Activated naive CD4-positive, alpha-beta T cell treated with anti-CD3 and anti-CD28 coated beads for 36 hours (primary cell): Measurements from ENCODE around the gene CSNK1G2. TPM values are rescaled to one million over a fixed set of nuclear protein-coding genes. Genes with fewer than 3 reads are reported as not detected.

Experiments
- CTCF ChIA-PET: fragments of 350-600 bp; sonication (Branson Sonifier 250); formaldehyde crosslinking; loops from one replicate; lab custom pipeline; 2021; ENCODE audit warnings: antibody characterized with exemption; lab: Charles Lee
- DNase-seq: peaks from one replicate; pipeline ENCODE4 v3.0.0-alpha.2; 2020
- H3K27ac Mint-ChIP-seq: one replicate; pipeline ENCODE4 v1.8.0; 2021; ENCODE audit warnings: mild to moderate bottlenecking, mixed read lengths
- H3K27me3 Mint-ChIP-seq: one replicate; pipeline ENCODE4 v1.8.0; 2021; ENCODE audit warnings: low read depth, mixed read lengths
- H3K36me3 Mint-ChIP-seq: one replicate; pipeline ENCODE4 v1.8.0; 2021; ENCODE audit warnings: low read depth, mixed read lengths
- H3K4me1 Mint-ChIP-seq: one replicate; pipeline ENCODE4 v1.8.0; 2021; ENCODE audit warnings: low read depth, mixed read lengths
- H3K4me3 Mint-ChIP-seq: one replicate; pipeline ENCODE4 v1.8.0; 2021; ENCODE audit warnings: mild to moderate bottlenecking, moderate library complexity, mixed read lengths
- H3K9me3 Mint-ChIP-seq: one replicate; pipeline ENCODE4 v1.8.0; 2021; ENCODE audit warnings: mixed read lengths
- intact Hi-C: fragments of 100-400 bp; cut with micrococcal nuclease; formaldehyde crosslinking; loops from one replicate; pipeline ENCODE4 v1.15.1; 2023
- total RNA-seq, 2 experiments: library from RNA; stranded (reverse); gene quantifications; one replicate each; pipeline ENCODE4 v1.2.3, GENCODE V29; 2021

CSNK1G2 gene
- total RNA-seq, 2 experiments from 2014 or later = 50.6 to 51.0 TPM

GRCh38 chr19:1921825-1922224 lies 19.1 kb upstream of the CSNK1G2 start:
- intact Hi-C loops = no loop called here
- no peaks in the 10 kb centered on the region for H3K27me3 Mint-ChIP-seq
- CTCF ChIA-PET = no interaction called here
- peaks cover 5% of the 10 kb centered on the region for H3K4me1 Mint-ChIP-seq
- no peak overlapping the region for H3K27ac Mint-ChIP-seq
- no peak for DNase-seq
- no peak overlapping the region for H3K4me3 Mint-ChIP-seq
- H3K9me3 Mint-ChIP-seq = no peaks in the 10 kb centered on the region
- H3K36me3 Mint-ChIP-seq = peaks cover 5% of the 10 kb centered on the region

GRCh38 chr19:1922803-1923202 lies 18.2 kb upstream of the CSNK1G2 start:
- no peak for DNase-seq
- H3K4me1 Mint-ChIP-seq = peaks cover 8% of the 10 kb centered on the region
- H3K36me3 Mint-ChIP-seq = peaks cover 5% of the 10 kb centered on the region
- no peaks in the 10 kb centered on the region for H3K27me3 Mint-ChIP-seq
- no peak overlapping the region for H3K4me3 Mint-ChIP-seq
- intact Hi-C loops = no loop called here
- H3K27ac Mint-ChIP-seq = no peak overlapping the region
- H3K9me3 Mint-ChIP-seq = no peaks in the 10 kb centered on the region
- CTCF ChIA-PET = interaction anchor here (0.6 kb wide), 1 partner anchor 550 kb away, joined by 3 read pairs; no protein-coding TSS in a partner anchor

GRCh38 chr19:1923319-1923718 lies 17.7 kb upstream of the CSNK1G2 start:
- CTCF ChIA-PET = interaction anchor here (0.6 to 1.0 kb wide), 3 partner anchors 26 to 549 kb away, joined by 3 to 4 read pairs (median 3); no protein-coding TSS in a partner anchor
- Mint-ChIP-seq H3K9me3 (no peaks in the 10 kb centered on the region), H3K4me1 (peaks cover 10% of the 10 kb centered on the region), H3K4me3 (no peak overlapping the region), H3K27ac (peak overlapping the region; percentile 75), H3K27me3 (no peaks in the 10 kb centered on the region), H3K36me3 (peaks cover 5% of the 10 kb centered on the region)
- peak; percentile 74 for DNase-seq
- intact Hi-C loops = no loop called here

GRCh38 chr19:1924320-1924961 lies 16.5 kb upstream of the CSNK1G2 start:
- Mint-ChIP-seq H3K36me3 (peaks cover 2% of the 10 kb centered on the region), H3K4me1 (peaks cover 15% of the 10 kb centered on the region), H3K27me3 (no peaks in the 10 kb centered on the region), H3K9me3 (no peaks in the 10 kb centered on the region), H3K4me3 (no peak overlapping the region), H3K27ac (no peak overlapping the region)
- CTCF ChIA-PET = interaction anchor here (0.5 to 1.0 kb wide), 3 partner anchors 27 to 229 kb away, joined by 3 to 4 read pairs (median 3); no protein-coding TSS in a partner anchor
- intact Hi-C loops = no loop called here
- no peak for DNase-seq

GRCh38 chr19:1925544-1925943 lies 15.4 kb upstream of the CSNK1G2 start:
- Mint-ChIP-seq H3K4me3 (no peak overlapping the region), H3K27me3 (no peaks in the 10 kb centered on the region), H3K4me1 (peaks cover 24% of the 10 kb centered on the region), H3K36me3 (peaks cover 2% of the 10 kb centered on the region), H3K27ac (no peak overlapping the region), H3K9me3 (no peaks in the 10 kb centered on the region)
- intact Hi-C loops = no loop called here
- CTCF ChIA-PET = no interaction called here
- DNase-seq = no peak

- Mint-ChIP-seq H3K27me3 (no peaks in the 10 kb centered on the region), H3K9me3 (peaks cover 10% of the 10 kb centered on the region), H3K4me3 (peak overlapping the region; percentile 65), H3K4me1 (peaks cover 18% of the 10 kb centered on the region), H3K36me3 (no peaks in the 10 kb centered on the region), H3K27ac (no peak overlapping the region)
- DNase-seq = peak; percentile 78
- CTCF ChIA-PET = interaction anchor here (0.7 to 1.9 kb wide), 11 partner anchors 8 to 168 kb away, joined by 3 to 10 read pairs (median 5); partner anchors contain the start of gene IZUMO4
- intact Hi-C loops = loop anchor here (1.0 kb wide), 2 partner anchors 13 to 140 kb away; no protein-coding TSS in a partner anchor
Measured at GRCh38 chr19:1929021-1929742, 11.8 kb upstream of the CSNK1G2 start.

- no peak for DNase-seq
- peaks cover 2% of the 10 kb centered on the region for H3K36me3 Mint-ChIP-seq
- peaks cover 14% of the 10 kb centered on the region for H3K9me3 Mint-ChIP-seq
- CTCF ChIA-PET = no interaction called here
- H3K4me1 Mint-ChIP-seq = peaks cover 18% of the 10 kb centered on the region
- intact Hi-C loops = no loop called here
- H3K4me3 Mint-ChIP-seq = no peak overlapping the region
- H3K27ac Mint-ChIP-seq = no peak overlapping the region
- no peaks in the 10 kb centered on the region for H3K27me3 Mint-ChIP-seq
Measured at GRCh38 chr19:1931445-1931844, 9.5 kb upstream of the CSNK1G2 start.

- CTCF ChIA-PET = no interaction called here
- intact Hi-C loops = no loop called here
- H3K27ac Mint-ChIP-seq = no peak overlapping the region
- no peaks in the 10 kb centered on the region for H3K27me3 Mint-ChIP-seq
- DNase-seq = no peak
- no peak overlapping the region for H3K4me3 Mint-ChIP-seq
- peaks cover 2% of the 10 kb centered on the region for H3K36me3 Mint-ChIP-seq
- peaks cover 14% of the 10 kb centered on the region for H3K9me3 Mint-ChIP-seq
- H3K4me1 Mint-ChIP-seq = peaks cover 18% of the 10 kb centered on the region
Measured at GRCh38 chr19:1932395-1932794, 8.6 kb upstream of the CSNK1G2 start.

- CTCF ChIA-PET = no interaction called here
Measured at GRCh38 chr19:1933244-1933643, 7.7 kb upstream of the CSNK1G2 start.

GRCh38 chr19:1933942-1934341 lies 7.0 kb upstream of the CSNK1G2 start:
- DNase-seq = no peak
- H3K36me3 Mint-ChIP-seq = peaks cover 2% of the 10 kb centered on the region
- intact Hi-C loops = no loop called here

More at GRCh38 chr19:1933244-1933643, 7.7 kb upstream of the CSNK1G2 start:
- Mint-ChIP-seq H3K27me3 (no peaks in the 10 kb centered on the region), H3K4me3 (no peak overlapping the region), H3K4me1 (peaks cover 14% of the 10 kb centered on the region), H3K27ac (no peak overlapping the region), H3K36me3 (peaks cover 2% of the 10 kb centered on the region), H3K9me3 (peaks cover 14% of the 10 kb centered on the region)
- intact Hi-C loops = no loop called here
- DNase-seq = no peak

GRCh38 chr19:1935484-1936208 lies 5.3 kb upstream of the CSNK1G2 start:
- Mint-ChIP-seq H3K4me1 (peaks cover 9% of the 10 kb centered on the region), H3K36me3 (peaks cover 2% of the 10 kb centered on the region), H3K27ac (no peak overlapping the region), H3K27me3 (no peaks in the 10 kb centered on the region), H3K9me3 (peaks cover 14% of the 10 kb centered on the region), H3K4me3 (no peak overlapping the region)
- CTCF ChIA-PET = interaction anchor here (0.6 to 1.3 kb wide), 2 partner anchors 8 to 9 kb away, joined by 3 to 4 read pairs; no protein-coding TSS in a partner anchor
- intact Hi-C loops = no loop called here
- DNase-seq = peak; percentile 30

More at GRCh38 chr19:1933942-1934341, 7.0 kb upstream of the CSNK1G2 start:
- no peak overlapping the region for H3K4me3 Mint-ChIP-seq
- peaks cover 14% of the 10 kb centered on the region for H3K9me3 Mint-ChIP-seq
- CTCF ChIA-PET = no interaction called here
- H3K4me1 Mint-ChIP-seq = peaks cover 13% of the 10 kb centered on the region
- H3K27ac Mint-ChIP-seq = no peak overlapping the region
- no peaks in the 10 kb centered on the region for H3K27me3 Mint-ChIP-seq

- peaks cover 14% of the 10 kb centered on the region for H3K9me3 Mint-ChIP-seq
- CTCF ChIA-PET = interaction anchor here (1.3 kb wide), 1 partner anchor 8 kb away, joined by 4 read pairs; no protein-coding TSS in a partner anchor
- intact Hi-C loops = no loop called here
- no peak overlapping the region for H3K27ac Mint-ChIP-seq
- no peak for DNase-seq
- H3K4me1 Mint-ChIP-seq = peaks cover 9% of the 10 kb centered on the region
- H3K4me3 Mint-ChIP-seq = no peak overlapping the region
- no peaks in the 10 kb centered on the region for H3K27me3 Mint-ChIP-seq
- H3K36me3 Mint-ChIP-seq = peaks cover 2% of the 10 kb centered on the region
Measured at GRCh38 chr19:1936430-1936829, 4.5 kb upstream of the CSNK1G2 start.
